GM10266 (cell line): ENCODE data around the gene LTO1.

Experiments
- DNase-seq: peaks from one replicate; pipeline ENCODE4 v3.0.0; 2012; ENCODE audit errors: extremely low spot score
- CTCF ChIP-seq: IDR thresholded peaks from 2 replicates; pipeline ENCODE4 v1.5.1; 2012; ENCODE audit warnings: mild to moderate bottlenecking, low read depth; ENCODE audit not compliant: control insufficient read depth, insufficient read depth; ENCODE audit errors: missing control alignments

The LTO1 gene

GRCh38 chr11:69716099-69716498 lies 40.9 kb upstream of the LTO1 start:
- no peak for TF ChIP-seq CTCF
- no peak for DNase-seq

- DNase-seq, result no peak
- TF ChIP-seq CTCF, result no peak
These were observed 40.3 kb upstream of the LTO1 start for GRCh38 chr11:69715446-69715845.

GRCh38 chr11:69711822-69712801 lies 37.0 kb upstream of the LTO1 start:
- no peak for DNase-seq
- TF ChIP-seq CTCF, result no peak

- DNase-seq, result no peak
- no peak for TF ChIP-seq CTCF
These were observed 33.7 kb upstream of the LTO1 start for GRCh38 chr11:69708736-69709401.

- no peak for DNase-seq
- TF ChIP-seq CTCF, result no peak
These were observed 32.0 kb upstream of the LTO1 start for GRCh38 chr11:69707176-69707575.

GRCh38 chr11:69705901-69706787 lies 31.0 kb upstream of the LTO1 start:
- no peak for DNase-seq
- no peak for TF ChIP-seq CTCF
